Mammary epithelial cell (primary cell): Measurements from ENCODE around the gene SORBS1.

Source experiments
- CTCF ChIP-seq, 2 donors: IDR thresholded peaks in 1 of 2; conservative IDR thresholded peaks in 1 of 2; 2 replicates each; pipeline ENCODE4 v1.5.1; 2011 to 2012; ENCODE audit warnings: inconsistent platforms in 2 of 2, low read length in 2 of 2, mild to moderate bottlenecking in 2 of 2, control low read depth in 1 of 2, low read depth in 1 of 2; ENCODE audit not compliant: insufficient read depth in 1 of 2; ENCODE audit errors: extremely low read depth in 1 of 2
- EZH2 ChIP-seq: IDR thresholded peaks from 2 replicates; pipeline ENCODE4 v1.6.1; 2012; ENCODE audit warnings: low read length, inconsistent platforms, borderline replicate concordance

- TF ChIP-seq CTCF (conservative IDR thresholded peaks at IDR 0.05 in 1 of 2, IDR thresholded peaks at IDR 0.05 in 1 of 2; ENCODE audit: extremely low read depth in 1 of 2, insufficient read depth in 1 of 2, low read depth in 1 of 2, low read length in 2 of 2) (no peak), EZH2 (no peak)
These were observed 235.3 kb downstream of the SORBS1 start for GRCh38 chr10:95325863-95326262.
